Measurements from ENCODE around the gene JAM3.

DNA sequence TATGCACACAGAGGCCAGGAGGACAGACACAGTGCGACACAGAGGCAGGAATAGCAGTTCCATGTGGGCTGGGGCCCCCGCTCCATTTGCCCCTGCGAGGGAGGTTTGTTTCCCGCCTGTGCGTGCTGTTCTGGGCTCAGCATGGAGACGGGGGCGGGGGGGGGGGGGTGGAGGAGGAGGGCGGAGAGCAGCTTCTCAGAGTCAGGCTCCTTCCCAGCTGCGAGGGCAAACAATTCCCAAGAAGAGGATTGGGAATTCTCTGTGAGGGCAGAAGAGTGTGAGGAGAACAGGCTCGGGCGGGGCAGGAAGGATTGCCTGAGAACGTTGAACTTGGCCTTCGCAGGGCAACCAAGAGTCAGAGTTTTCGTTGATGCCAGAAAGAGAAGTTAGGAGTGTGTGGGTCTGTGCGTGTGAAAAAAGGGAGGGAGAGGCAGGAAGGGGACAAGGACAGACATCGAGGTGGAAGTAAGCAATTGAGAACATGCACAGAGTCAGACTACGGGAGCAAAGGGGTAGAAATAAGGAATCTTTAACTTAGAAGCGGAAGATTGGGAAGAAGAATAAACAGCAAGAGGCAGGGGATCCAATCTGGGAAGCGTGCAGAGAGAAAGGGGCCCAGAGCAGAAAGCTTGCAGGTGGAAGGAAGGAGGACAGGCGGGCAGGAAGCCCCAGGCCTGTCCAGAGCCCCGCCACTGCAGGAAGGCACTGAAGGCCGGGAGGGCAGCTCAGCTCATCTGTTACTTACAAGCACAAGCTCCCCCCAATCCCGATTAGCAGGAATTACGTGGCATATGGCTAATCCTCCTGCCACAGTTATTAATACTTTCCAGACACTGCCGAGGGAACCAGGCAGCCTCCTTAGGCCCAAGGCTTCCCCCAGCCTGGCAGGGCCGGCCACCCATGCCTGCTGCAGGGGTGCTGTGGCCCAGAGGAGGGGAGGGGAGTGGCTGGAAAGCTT lies 15.6 kb upstream of the JAM3 start:
- TF ChIP-seq CTCF (IDR thresholded peaks at IDR 0.05) (no peak), POLR2A (IDR thresholded peaks at IDR 0.05) (no peak)
